GM21390 (cell line): ENCODE measurements around the gene ASAH2.
"Not testable (repeated sequence)": the region's sequence is repeated elsewhere in the genome, so short reads cannot be mapped to it uniquely, and the experiment has no call there.

Experiments used
- ATAC-seq: cut with Tn5 transposase; IDR thresholded peaks from one replicate; pipeline ENCODE4 v1.9.1; 2021; ENCODE audit not compliant: unreplicated experiment

ASAH2 gene

DNA sequence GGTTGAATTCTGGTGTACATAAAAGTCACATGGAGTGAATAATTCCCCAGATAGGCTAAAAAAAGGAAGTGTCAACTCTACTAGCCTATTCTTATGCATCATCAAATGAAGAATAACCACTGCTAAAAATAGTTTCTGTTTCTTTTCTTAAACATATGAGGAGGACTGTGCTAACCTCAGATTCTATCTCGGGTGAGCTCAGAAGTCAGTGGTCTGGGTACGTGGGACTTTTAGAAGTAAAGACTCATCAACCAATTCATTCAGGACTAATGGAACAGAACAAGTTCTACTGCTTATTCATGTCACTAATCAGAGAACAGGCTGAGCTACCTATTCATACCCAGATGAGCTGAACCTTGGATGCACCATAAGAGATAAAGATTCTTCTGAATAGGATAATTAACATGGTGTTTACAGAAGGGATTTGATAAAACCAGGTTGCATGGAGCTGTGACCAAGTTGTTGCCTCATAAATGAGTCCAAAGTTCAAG lies 9.5 kb upstream of the ASAH2 start:
- ATAC-seq = peak; percentile 98

DNA sequence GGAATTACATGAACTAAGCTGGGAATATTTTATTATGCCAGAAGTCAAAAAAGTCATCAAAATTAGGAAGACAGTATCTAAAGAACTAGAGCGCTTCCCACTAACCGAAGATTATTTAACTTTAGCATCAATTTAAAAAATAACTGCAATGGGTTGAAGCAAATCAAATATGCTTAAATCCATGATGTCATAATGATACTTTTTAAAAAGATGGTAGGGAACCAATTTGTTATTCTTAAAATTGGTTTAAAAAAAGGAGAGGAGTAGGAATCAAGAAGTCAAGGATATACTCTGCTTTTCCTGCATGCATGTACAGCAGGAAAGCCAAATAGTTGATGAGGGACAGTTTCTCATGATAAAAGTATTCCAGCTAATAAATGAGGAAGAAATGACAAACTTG lies 3.2 kb upstream of the ASAH2 start:
- no peak for ATAC-seq

- ATAC-seq = no peak
Observed at GRCh38 chr10:50250096-50250854, 1.0 kb downstream of the ASAH2 start.

DNA sequence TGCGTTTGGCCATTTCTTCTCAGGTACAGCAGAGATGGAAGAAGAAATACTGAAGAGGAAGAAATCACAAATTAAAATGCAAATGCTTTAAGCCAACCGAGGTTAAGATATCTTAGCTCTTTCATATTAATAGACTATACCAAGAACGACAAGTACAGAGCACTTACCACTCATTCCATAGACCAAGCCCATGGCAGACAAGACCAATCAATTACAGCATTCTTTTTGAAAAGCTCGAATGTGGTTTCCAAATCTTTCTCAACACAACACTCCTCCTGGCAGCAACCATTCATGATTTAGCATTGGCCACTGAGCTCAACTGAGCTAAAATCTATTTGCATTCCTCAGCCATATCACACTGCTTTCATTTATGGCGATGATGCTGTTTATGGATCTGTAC lies 2.7 kb downstream of the ASAH2 start:
- no peak for ATAC-seq

DNA sequence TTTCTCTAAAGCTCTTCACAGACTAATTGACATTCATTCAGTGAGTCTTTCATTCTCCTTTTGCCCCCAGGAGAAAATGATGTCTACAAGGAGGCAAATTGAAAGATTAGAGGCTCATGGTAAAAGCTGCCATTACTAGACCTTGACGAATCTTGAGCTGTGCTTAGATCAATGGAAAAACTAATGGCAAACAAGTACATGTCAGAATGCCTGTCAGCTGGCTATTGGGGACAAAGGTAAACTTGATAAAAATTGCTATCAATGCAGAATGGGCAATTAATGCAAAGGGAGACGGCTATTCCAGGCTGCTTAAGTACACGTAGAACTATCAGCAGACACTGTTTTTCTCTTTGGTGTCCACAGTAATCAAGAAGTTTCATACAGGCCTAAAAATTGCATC lies 3.3 kb downstream of the ASAH2 start:
- ATAC-seq = no peak

- no peak for ATAC-seq
Observed at GRCh38 chr10:50244201-50244600, 7.1 kb downstream of the ASAH2 start.

DNA sequence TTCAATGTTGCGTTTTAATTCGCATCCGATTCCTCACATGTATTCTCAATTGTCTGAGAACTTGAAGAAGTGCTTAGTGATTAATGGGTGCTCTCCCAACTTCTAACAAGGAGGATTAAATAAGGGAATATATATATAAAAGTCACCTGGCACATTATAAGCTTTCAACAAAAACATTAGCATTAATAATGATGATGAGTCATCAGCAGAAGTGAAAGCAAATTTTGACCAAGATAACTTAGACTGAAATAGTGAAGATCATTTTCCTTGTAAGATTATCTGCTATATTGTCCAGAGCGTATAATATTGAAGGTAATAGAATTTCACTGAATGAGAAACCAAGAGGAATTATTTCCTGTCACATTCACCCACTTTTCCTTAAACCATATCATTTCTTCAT lies 8.5 kb downstream of the ASAH2 start:
- ATAC-seq = no peak

DNA sequence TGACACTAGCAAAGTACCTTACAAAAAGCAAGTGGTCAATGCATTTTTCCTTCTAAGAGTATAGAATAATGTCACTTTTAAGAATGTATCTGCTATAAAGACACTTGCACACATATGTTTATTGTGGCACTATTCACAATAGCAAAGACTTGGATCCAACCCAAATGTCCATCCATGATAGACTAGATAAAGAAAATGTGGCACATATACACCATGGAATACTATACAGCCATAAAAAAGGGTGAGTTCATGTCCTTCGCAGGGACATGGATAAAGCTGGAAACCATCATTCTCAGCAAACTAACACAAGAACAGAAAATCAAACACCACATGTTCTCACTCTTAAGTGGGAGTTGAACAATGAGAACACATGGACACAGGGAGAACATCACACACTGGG lies 9.8 kb downstream of the ASAH2 start:
- not testable (repeated sequence) for ATAC-seq

DNA sequence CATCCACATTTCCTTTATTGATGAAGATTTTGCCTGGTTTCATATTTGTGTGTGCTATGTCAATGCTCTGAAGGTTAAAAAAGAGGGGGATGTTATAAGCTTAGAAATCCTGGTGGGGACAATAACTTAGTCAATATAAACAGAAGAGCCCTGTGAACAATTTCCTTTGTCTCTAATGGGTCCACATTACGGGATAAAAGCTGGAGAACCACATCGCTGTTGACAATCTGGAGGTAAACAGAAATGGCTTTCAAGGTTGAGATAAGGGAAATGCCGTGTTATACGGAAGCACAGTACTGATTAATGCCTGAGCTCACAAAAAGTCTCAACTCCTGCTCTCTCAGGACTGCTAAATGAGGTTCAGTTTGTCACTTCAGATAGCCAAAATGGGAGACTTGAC lies 16.8 kb downstream of the ASAH2 start:
- no peak for ATAC-seq

DNA sequence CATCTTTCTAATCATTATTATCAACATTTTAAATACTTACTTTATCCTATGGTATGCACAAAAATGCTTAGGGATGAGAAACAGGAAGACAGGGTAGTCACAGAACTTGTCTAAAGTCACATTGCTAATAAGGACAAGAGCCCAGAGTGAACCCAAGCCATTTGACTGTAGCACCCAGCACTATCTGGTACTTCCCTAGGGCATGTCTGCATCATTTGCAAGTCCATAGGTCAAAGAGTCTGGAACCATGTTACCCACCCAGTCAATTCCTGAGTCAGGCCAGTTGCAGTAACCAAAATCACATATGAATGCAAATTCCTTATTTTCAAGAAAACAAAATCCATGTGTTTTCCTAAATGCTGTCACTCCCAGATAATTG lies 19.1 kb downstream of the ASAH2 start:
- no peak for ATAC-seq

GRCh38 chr10:50231515-50232260 lies 19.6 kb downstream of the ASAH2 start:
- ATAC-seq = no peak

- ATAC-seq = no peak
Observed at GRCh38 chr10:50229460-50229859, 21.9 kb downstream of the ASAH2 start.

DNA sequence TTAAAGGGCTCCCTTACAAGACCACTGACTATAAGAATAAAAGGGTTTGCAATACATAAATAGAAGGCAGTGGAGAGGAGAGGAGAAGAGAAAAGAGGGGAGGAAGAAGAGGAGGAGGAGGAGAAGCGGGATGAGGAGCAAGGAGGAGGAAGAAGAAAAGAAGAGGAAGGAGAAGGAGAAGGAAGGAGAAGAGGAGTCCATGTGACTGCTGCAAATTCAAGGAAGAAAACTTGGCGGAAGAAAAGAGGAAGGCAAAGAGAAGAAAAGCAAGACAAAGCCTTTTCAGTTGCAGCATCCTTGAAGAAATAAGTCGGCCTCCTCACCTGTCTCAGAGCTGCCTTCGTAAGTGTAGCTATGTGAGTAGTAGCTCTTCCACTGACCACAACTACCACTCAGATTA lies 22.6 kb downstream of the ASAH2 start:
- ATAC-seq = no peak

GRCh38 chr10:50226610-50227009 lies 24.7 kb downstream of the ASAH2 start:
- no peak for ATAC-seq

- ATAC-seq = peak; percentile 95
Observed at GRCh38 chr10:50224330-50224952, 26.9 kb downstream of the ASAH2 start.

GRCh38 chr10:50222199-50222598 lies 29.1 kb downstream of the ASAH2 start:
- no peak for ATAC-seq

DNA sequence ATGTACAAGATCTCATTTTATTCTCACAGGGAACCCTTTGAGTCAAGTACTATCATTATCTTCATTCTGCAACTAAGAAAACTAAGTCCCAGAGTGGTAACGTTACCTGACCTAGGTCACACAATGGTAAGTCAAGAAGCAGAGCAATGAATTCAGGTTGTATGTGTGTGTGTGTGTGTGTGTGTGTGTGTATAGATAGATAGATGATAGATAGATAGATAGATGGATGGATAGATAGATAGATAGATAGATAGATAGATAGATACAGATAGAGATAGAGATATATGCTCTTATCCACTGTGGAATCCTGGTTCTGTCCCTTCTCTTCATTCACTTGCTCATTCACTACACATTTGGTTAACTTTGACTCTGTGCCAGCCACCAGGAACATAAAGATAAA lies 29.8 kb downstream of the ASAH2 start:
- ATAC-seq = no peak

DNA sequence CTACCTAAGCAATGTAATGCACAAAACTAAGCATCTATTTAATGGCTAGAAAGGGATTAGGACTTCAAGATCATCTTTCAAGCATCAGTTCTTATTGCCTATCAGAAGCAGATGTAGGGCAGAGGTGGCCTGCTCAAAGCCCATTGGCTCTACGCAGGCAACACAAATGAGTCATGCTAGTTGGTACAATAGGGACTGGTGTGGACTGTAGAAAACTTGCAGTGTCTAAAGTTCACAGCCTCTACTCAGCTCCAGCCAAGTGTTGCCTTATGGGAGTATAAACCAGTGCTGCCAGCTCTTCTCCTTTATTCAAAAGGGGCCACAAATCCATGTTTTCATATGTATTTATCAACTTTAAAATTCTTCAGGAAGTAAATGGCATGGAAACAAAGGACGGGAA lies 31.7 kb downstream of the ASAH2 start:
- no peak for ATAC-seq

DNA sequence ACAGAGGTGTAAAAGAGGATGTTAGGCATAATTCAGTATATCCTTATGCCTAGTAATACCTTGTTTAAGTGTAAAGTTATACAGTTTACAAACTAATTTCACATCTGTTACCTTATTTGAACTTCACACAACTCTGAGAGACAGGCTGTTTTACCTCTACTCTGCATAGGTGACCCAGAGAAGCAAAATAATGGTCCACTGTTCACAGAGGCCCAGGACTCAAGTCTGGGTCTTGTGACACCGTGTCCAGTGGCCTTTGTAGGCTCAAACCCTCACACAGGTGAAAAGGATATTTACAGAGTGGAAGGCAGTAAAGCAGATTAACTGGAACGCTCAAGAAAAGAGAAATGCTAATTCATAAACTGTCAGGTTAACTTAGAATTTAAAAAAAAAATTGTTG lies 32.1 kb downstream of the ASAH2 start:
- no peak for ATAC-seq

GRCh38 chr10:50216894-50217293 lies 34.4 kb downstream of the ASAH2 start:
- ATAC-seq = no peak

DNA sequence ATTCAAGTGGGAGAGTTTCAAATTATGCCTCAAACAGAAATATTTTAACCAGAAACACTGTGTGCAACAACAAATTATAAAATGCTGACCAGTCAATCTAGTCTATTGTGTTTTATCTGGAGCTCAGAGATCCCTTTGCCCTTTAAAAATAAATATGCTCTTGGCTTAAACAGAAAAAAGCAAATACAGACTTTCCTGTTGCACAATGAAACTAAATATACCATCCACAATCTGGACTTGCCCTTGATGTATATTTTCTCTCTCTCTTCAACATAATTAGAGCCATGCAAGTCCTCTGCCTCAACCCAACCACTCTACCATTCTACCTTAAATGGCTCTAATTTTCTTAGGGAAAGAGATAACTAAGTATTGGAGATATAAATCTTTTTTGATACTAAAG lies 34.9 kb downstream of the ASAH2 start:
- no peak for ATAC-seq

DNA sequence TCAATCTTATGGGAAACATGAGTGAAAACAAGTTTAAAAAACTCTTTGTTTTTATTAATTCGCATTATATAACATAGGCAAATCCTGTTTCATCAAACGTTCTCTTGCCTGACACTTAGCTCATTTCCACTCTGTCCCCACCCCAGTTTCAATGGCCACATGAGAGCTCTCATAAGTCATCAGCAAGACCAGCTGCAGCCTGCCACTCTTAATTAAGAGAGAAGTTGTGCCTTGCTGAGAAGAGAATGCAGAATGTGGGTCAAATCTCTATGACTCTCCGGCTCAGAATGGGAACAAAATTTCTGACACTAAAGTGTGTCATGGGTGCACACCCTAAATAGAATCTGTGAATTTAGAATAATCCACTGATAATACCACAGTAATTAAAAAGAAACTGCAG lies 39.6 kb downstream of the ASAH2 start:
- ATAC-seq = no peak
